Activated CD8-positive, alpha-beta T cell treated with anti-CD3 and anti-CD28 coated beads, Interleukin-2, amount 10 ng/mL, durations not matched to agents 7 days and 5 days (primary cell): Measurements from ENCODE around the gene OTOF. TPM values are rescaled to one million over a fixed set of nuclear protein-coding genes. Genes with fewer than 3 reads are reported as not detected.

ENCODE experiments used
- ATAC-seq: fragments of 150-1000 bp; cut with Tn5 transposase; one replicate; pipeline ENCODE4 v1.10.0; 2021; ENCODE audit warnings: moderate library complexity
- CTCF ChIA-PET: fragments of 350-600 bp; sonication (Branson Sonifier 250); formaldehyde crosslinking; loops from one replicate; lab custom pipeline; 2021; ENCODE audit warnings: antibody characterized with exemption; lab: Charles Lee
- POLR2A ChIA-PET: fragments of 350-600 bp; sonication (Branson Sonifier 250); formaldehyde crosslinking; loops from one replicate; lab custom pipeline; 2021; ENCODE audit warnings: antibody characterized with exemption; lab: Charles Lee
- DNase-seq: peaks from one replicate; pipeline ENCODE4 v3.0.0-alpha.2; 2020
- H3K27ac Mint-ChIP-seq: one replicate; pipeline ENCODE4 v1.8.0; 2021; ENCODE audit warnings: mild to moderate bottlenecking, mixed read lengths
- H3K27me3 Mint-ChIP-seq: one replicate; pipeline ENCODE4 v1.8.0; 2021; ENCODE audit warnings: low read depth, mixed read lengths
- H3K36me3 Mint-ChIP-seq: one replicate; pipeline ENCODE4 v1.8.0; 2021; ENCODE audit warnings: low read depth, mixed read lengths
- H3K4me1 Mint-ChIP-seq: one replicate; pipeline ENCODE4 v1.8.0; 2021; ENCODE audit warnings: low read depth, mixed read lengths
- H3K4me3 Mint-ChIP-seq: one replicate; pipeline ENCODE4 v1.8.0; 2021; ENCODE audit warnings: mild to moderate bottlenecking, mixed read lengths
- H3K9me3 Mint-ChIP-seq: one replicate; pipeline ENCODE4 v1.8.0; 2022; ENCODE audit warnings: mixed read lengths; ENCODE audit not compliant: insufficient read depth
- total RNA-seq, 2 experiments: library from RNA; stranded (reverse); gene quantifications; one replicate each; pipeline ENCODE4 v1.2.3, GENCODE V29; 2021

Gene OTOF
- total RNA-seq, 2 experiments from 2014 or later = 17.2 to 19.9 TPM

- CTCF ChIA-PET = no interaction called here
- POLR2A ChIA-PET = no interaction called here
Observed at GRCh38 chr2:26479789-26480565, 2.1 kb upstream of the OTOF start.

GRCh38 chr2:26479131-26479788 is 1.3 kb upstream of the OTOF start:
- Mint-ChIP-seq H3K27ac (no peak overlapping the region), H3K4me3 (no peak overlapping the region), H3K27me3 (no peaks in the 10 kb centered on the region), H3K4me1 (peaks cover 11% of the 10 kb centered on the region), H3K9me3 (no peaks in the 10 kb centered on the region), H3K36me3 (no peaks in the 10 kb centered on the region)
- CTCF ChIA-PET = interaction anchor here (2.0 kb wide), 1 partner anchor 10 kb away, joined by 6 read pairs; no protein-coding TSS in a partner anchor
- ATAC-seq (no peak), DNase-seq (no peak)
- POLR2A ChIA-PET = no interaction called here

More at GRCh38 chr2:26479789-26480565, 2.1 kb upstream of the OTOF start:
- no peak for ATAC-seq
- Mint-ChIP-seq H3K36me3 (no peaks in the 10 kb centered on the region), H3K4me3 (no peak overlapping the region), H3K9me3 (no peaks in the 10 kb centered on the region), H3K27ac (no peak overlapping the region), H3K4me1 (peaks cover 11% of the 10 kb centered on the region), H3K27me3 (no peaks in the 10 kb centered on the region)
- no peak for DNase-seq

GRCh38 chr2:26478366-26478765 is 442 bp upstream of the OTOF start:
- Mint-ChIP-seq H3K27me3 (no peaks in the 10 kb centered on the region), H3K36me3 (no peaks in the 10 kb centered on the region), H3K27ac (peak overlapping the region; percentile 78), H3K9me3 (no peaks in the 10 kb centered on the region), H3K4me1 (peaks cover 11% of the 10 kb centered on the region), H3K4me3 (peak overlapping the region; percentile 53)
- ChIA-PET POLR2A (interaction anchor here (0.6 to 2.2 kb wide), 2 partner anchors 14 to 1082 kb away, joined by 3 to 6 read pairs; no protein-coding TSS in a partner anchor), CTCF (interaction anchor here (1.0 to 2.0 kb wide), 4 partner anchors 9 to 99 kb away, joined by 3 to 6 read pairs (median 5); no protein-coding TSS in a partner anchor)
- no peak for DNase-seq
- no peak for ATAC-seq

- H3K36me3 Mint-ChIP-seq = peaks cover 3% of the 10 kb centered on the region
- H3K27me3 Mint-ChIP-seq = no peaks in the 10 kb centered on the region
- POLR2A ChIA-PET = interaction anchor here (0.6 to 2.2 kb wide), 4 partner anchors 15 to 1081 kb away, joined by 3 to 6 read pairs (median 4); no protein-coding TSS in a partner anchor
- CTCF ChIA-PET = interaction anchor here (1.0 to 2.0 kb wide), 4 partner anchors 8 to 101 kb away, joined by 3 to 6 read pairs (median 5); no protein-coding TSS in a partner anchor
- peaks cover 11% of the 10 kb centered on the region for H3K4me1 Mint-ChIP-seq
- peak; percentile 44 for DNase-seq
- H3K27ac Mint-ChIP-seq = peak overlapping the region; percentile 78
- H3K4me3 Mint-ChIP-seq = peak overlapping the region; percentile 53
- no peaks in the 10 kb centered on the region for H3K9me3 Mint-ChIP-seq
- ATAC-seq = peak; percentile 78
Observed at GRCh38 chr2:26477126-26477910, 606 bp downstream of the OTOF start.

GRCh38 chr2:26475832-26476501 is 2.0 kb downstream of the OTOF start:
- no peak for ATAC-seq

GRCh38 chr2:26475037-26475436 is 2.9 kb downstream of the OTOF start:
- DNase-seq (no peak), ATAC-seq (no peak)
- no peak overlapping the region for H3K27ac Mint-ChIP-seq
- H3K27me3 Mint-ChIP-seq = no peaks in the 10 kb centered on the region
- H3K36me3 Mint-ChIP-seq = peaks cover 14% of the 10 kb centered on the region
- H3K9me3 Mint-ChIP-seq = no peaks in the 10 kb centered on the region
- ChIA-PET CTCF (no interaction called here), POLR2A (no interaction called here)
- peaks cover 11% of the 10 kb centered on the region for H3K4me1 Mint-ChIP-seq
- H3K4me3 Mint-ChIP-seq = no peak overlapping the region

More at GRCh38 chr2:26475832-26476501, 2.0 kb downstream of the OTOF start:
- H3K27ac Mint-ChIP-seq = no peak overlapping the region
- no peak overlapping the region for H3K4me3 Mint-ChIP-seq
- H3K4me1 Mint-ChIP-seq = peaks cover 11% of the 10 kb centered on the region
- no peaks in the 10 kb centered on the region for H3K27me3 Mint-ChIP-seq
- no peak for DNase-seq
- H3K9me3 Mint-ChIP-seq = no peaks in the 10 kb centered on the region
- POLR2A ChIA-PET = no interaction called here
- CTCF ChIA-PET = no interaction called here
- peaks cover 11% of the 10 kb centered on the region for H3K36me3 Mint-ChIP-seq

- ChIA-PET CTCF (no interaction called here), POLR2A (no interaction called here)
- DNase-seq (no peak), ATAC-seq (no peak)
- H3K4me3 Mint-ChIP-seq = no peak overlapping the region
- H3K9me3 Mint-ChIP-seq = peaks cover under 1% of the 10 kb centered on the region
- no peak overlapping the region for H3K27ac Mint-ChIP-seq
- peaks cover 11% of the 10 kb centered on the region for H3K4me1 Mint-ChIP-seq
- H3K27me3 Mint-ChIP-seq = no peaks in the 10 kb centered on the region
- H3K36me3 Mint-ChIP-seq = peaks cover 20% of the 10 kb centered on the region
Observed at GRCh38 chr2:26474261-26474785, 3.6 kb downstream of the OTOF start.

- CTCF ChIA-PET = no interaction called here
- peaks cover 24% of the 10 kb centered on the region for H3K36me3 Mint-ChIP-seq
- no peaks in the 10 kb centered on the region for H3K27me3 Mint-ChIP-seq
Observed at GRCh38 chr2:26473796-26474195, 4.1 kb downstream of the OTOF start.

GRCh38 chr2:26472821-26473655 is 4.9 kb downstream of the OTOF start:
- H3K27me3 Mint-ChIP-seq = no peaks in the 10 kb centered on the region
- H3K4me3 Mint-ChIP-seq = no peak overlapping the region
- ATAC-seq (no peak), DNase-seq (no peak)
- ChIA-PET CTCF (no interaction called here), POLR2A (interaction anchor here (0.6 kb wide), 1 partner anchor 105 kb away, joined by 3 read pairs; no protein-coding TSS in a partner anchor)
- H3K4me1 Mint-ChIP-seq = peaks cover 10% of the 10 kb centered on the region
- H3K9me3 Mint-ChIP-seq = peaks cover 3% of the 10 kb centered on the region
- no peak overlapping the region for H3K27ac Mint-ChIP-seq
- H3K36me3 Mint-ChIP-seq = peaks cover 29% of the 10 kb centered on the region

More at GRCh38 chr2:26473796-26474195, 4.1 kb downstream of the OTOF start:
- ATAC-seq = no peak
- DNase-seq = no peak
- no peak overlapping the region for H3K27ac Mint-ChIP-seq
- H3K9me3 Mint-ChIP-seq = peaks cover 3% of the 10 kb centered on the region
- peaks cover 11% of the 10 kb centered on the region for H3K4me1 Mint-ChIP-seq
- no peak overlapping the region for H3K4me3 Mint-ChIP-seq
- POLR2A ChIA-PET = no interaction called here
